ENCODE measurements around the gene HTT.

HTT gene

GRCh38 chr4:3276986-3277385 lies 202.5 kb downstream of the HTT start:
- TF ChIP-seq CTCF (IDR thresholded peaks at IDR 0.05; ENCODE audit: insufficient read depth, missing control alignments) = no peak
- no peak for DNase-seq (ENCODE audit: insufficient read length, low spot score)
- no peak for FAIRE-seq

GRCh38 chr4:3280466-3280865 lies 206.0 kb downstream of the HTT start:
- TF ChIP-seq CTCF (IDR thresholded peaks at IDR 0.05; ENCODE audit: insufficient read depth, missing control alignments) = no peak
- no peak for DNase-seq (ENCODE audit: insufficient read length, low spot score)
- no peak for FAIRE-seq

GRCh38 chr4:3283483-3283882 lies 209.0 kb downstream of the HTT start:
- no peak for DNase-seq (ENCODE audit: insufficient read length, low spot score)
- FAIRE-seq = no peak
- no peak for TF ChIP-seq CTCF (IDR thresholded peaks at IDR 0.05; ENCODE audit: insufficient read depth, missing control alignments)

- FAIRE-seq (no peak), DNase-seq (ENCODE audit: insufficient read length, low spot score) (no peak)
- TF ChIP-seq CTCF (IDR thresholded peaks at IDR 0.05; ENCODE audit: insufficient read depth, missing control alignments) = no peak
These were observed 209.4 kb downstream of the HTT start for GRCh38 chr4:3283916-3284315.

GRCh38 chr4:3284734-3285557 lies 210.5 kb downstream of the HTT start:
- DNase-seq (ENCODE audit: insufficient read length, low spot score) (no peak), FAIRE-seq (no peak)
- TF ChIP-seq CTCF (IDR thresholded peaks at IDR 0.05; ENCODE audit: insufficient read depth, missing control alignments) = no peak

GRCh38 chr4:3285558-3286334 lies 211.3 kb downstream of the HTT start:
- DNase-seq (ENCODE audit: insufficient read length, low spot score) (no peak), FAIRE-seq (no peak)
- TF ChIP-seq CTCF (IDR thresholded peaks at IDR 0.05; ENCODE audit: insufficient read depth, missing control alignments) = no peak
